Neural progenitor cell (in vitro differentiated cells): ENCODE data around the gene COPA.

Experiments
- CTCF ChIP-seq: fragments of 200-600 bp; sonication (generic); IDR thresholded peaks from 2 replicates; pipeline ENCODE4 v1.5.1; 2017; ENCODE audit warnings: antibody characterized with exemption, mild to moderate bottlenecking
- EZH2 ChIP-seq: fragments of 200-600 bp; sonication (generic); IDR thresholded peaks from 2 replicates; pipeline ENCODE4 v1.6.1; 2017; ENCODE audit warnings: antibody characterized with exemption, mild to moderate bottlenecking, moderate library complexity
- EZH2phosphoT487 ChIP-seq: fragments of 200-600 bp; sonication (generic); IDR thresholded peaks from 2 replicates; pipeline ENCODE4 v1.6.1; 2017; ENCODE audit warnings: antibody characterized with exemption

GRCh38 chr1:160377585-160378206 lies 34.6 kb upstream of the COPA start:
- TF ChIP-seq CTCF (no peak), EZH2phosphoT487 (no peak), EZH2 (no peak)
